Activated naive CD8-positive, alpha-beta T cell treated with anti-CD3 and anti-CD28 coated beads, Interleukin-2, amount 50 U/mL, for 16 hours (primary cell): ENCODE measurements around the gene KRT27.
A peak's percentile ranks its signal among the peaks of the same experiment; 100 is the strongest.

Experiments used
- DNase-seq: peaks from one replicate; pipeline ENCODE4 v3.0.0-alpha.2; 2020; ENCODE audit warnings: low read depth, low spot score

KRT27 gene

DNA sequence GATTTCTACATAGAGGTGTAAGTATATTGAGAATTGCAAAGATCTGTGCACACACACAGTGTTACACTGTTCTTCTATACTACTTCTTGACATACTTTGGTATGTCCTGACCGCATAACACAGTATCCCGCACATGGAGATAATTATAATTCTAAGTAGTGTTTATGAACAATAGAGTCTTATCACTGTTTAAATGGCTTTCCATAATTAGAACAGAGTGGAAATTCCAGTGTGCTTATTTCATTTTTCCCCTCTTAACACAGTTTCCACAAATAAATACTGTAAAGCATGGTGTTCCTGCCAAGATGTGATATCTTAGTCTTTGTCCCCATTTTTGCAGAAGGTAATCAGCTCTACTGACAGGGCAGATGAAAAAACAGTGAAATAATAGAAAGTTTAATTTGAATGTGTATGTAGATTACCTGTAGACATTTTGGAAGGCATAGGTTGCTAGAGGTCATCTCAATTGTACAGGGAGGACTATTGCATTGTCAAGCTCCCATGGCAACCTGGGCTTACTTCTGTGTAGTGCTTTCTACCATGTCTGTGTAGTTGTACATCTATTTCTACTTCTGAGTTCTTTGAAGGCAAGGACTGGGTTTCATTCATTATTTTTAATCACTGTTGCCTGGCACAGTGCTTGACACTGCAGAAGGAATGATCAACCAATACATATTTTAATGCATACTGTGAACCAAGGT, 27.5 kb upstream of the KRT27 start:
- DNase-seq, result no peak

DNA sequence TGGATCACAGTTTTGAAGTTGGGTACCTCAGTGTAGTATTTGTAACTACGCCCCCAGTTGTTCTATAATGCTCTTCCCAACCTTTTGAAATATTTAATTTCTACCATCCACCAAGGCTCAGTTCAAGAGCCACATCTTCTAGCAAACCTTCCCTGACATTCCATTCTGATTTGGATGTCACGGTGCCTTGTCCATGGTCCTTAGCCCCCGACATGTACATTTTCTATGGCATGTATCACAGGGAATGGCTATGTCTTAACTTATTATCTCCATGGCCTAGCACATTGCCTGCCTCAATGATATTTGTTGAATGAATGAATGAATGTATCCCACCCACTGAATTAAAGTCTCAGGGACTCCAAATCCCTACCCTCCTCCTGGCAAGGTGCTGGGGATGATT, 23.8 kb upstream of the KRT27 start:
- no peak for DNase-seq

DNA sequence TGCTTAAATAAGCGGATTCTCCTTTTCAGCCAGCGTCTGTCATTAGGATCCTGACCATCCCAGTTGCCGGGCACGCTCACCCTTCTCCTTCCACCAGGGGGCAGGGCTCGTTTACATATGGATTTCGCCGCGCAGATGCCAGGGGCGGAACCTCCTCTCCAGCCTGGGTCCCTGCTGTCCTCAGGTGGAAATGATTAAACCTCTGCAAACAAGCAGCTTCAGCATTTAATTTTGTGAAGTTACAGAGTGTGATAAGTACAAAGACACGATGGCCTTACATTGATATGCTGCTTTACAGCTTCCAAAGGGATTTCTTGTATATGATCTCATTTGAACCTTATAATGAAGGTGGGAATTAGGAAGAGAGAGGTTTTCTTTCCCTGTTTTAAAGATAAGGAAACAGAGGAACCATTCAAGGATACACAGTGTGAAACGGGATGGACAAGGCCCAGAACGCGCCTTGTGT, 21.3 kb upstream of the KRT27 start:
- DNase-seq, result peak; percentile 51

GRCh38 chr17:40801157-40801556, 18.8 kb upstream of the KRT27 start:
- DNase-seq, result no peak

DNA sequence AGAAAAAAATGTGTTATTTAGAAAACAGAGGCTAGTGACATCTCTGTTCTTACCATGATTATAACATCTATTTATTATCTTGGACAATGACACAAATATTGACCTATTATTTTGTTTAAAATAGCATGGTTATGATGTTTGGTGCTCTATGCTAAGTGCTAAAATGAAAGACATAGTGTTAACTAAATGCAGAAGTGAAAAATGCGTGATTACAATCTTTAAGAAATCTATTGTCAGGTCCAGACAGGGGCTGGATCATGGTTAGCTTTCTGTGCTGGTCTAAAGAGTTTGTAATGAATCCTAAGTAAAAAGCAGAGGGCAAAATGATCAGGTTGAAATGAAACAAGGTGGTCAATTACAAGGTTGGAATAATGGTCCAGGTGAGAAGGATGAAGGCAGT, 18.0 kb upstream of the KRT27 start:
- DNase-seq, result no peak

DNA sequence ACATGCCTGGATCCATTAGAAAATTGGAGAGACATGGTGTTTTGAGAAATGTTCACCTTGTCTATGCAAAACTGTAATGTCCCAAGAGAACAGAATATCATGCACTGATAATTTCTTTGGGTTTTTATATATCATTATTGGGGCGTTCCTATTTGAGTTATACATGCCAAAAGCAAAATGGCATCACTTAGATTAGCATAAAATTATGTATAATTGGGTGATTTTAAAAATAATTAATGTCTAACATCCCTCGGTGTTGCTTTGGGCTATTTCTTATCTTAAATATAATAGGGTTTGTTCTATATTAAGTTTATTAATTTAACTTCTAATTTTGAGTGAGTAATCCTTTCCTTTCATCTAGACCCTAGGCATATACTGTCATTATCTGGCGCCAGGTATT, 17.5 kb upstream of the KRT27 start, which contains the start of gene KRT28:
Gene KRT28 (minus strand): TSS at position 101 of the 400 bp plus-strand sequence. CDS start 66 bp downstream, at position 35.
- DNase-seq, result no peak

GRCh38 chr17:40796846-40797245, 14.5 kb upstream of the KRT27 start:
- no peak for DNase-seq

GRCh38 chr17:40795019-40795667, 12.8 kb upstream of the KRT27 start:
- DNase-seq, result no peak

DNA sequence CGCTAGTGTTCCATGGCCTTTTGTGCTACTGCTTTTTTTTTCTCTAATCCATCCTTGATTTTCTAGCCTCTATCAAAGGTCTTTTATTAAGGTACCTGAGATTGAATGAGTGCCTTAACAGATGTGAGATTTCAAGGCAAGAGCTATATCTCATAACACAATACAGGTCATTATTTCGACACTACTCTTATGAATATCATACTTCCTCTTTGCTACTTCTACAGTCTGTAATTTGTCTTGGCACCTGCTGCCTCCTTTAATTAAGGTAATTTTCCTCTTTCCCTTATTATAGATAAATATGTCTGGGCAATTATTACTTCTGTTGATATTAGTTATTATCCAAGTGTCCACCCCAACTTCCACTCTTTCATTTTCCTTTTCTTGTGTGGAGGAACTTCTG, 12.1 kb upstream of the KRT27 start:
- DNase-seq, result no peak

DNA sequence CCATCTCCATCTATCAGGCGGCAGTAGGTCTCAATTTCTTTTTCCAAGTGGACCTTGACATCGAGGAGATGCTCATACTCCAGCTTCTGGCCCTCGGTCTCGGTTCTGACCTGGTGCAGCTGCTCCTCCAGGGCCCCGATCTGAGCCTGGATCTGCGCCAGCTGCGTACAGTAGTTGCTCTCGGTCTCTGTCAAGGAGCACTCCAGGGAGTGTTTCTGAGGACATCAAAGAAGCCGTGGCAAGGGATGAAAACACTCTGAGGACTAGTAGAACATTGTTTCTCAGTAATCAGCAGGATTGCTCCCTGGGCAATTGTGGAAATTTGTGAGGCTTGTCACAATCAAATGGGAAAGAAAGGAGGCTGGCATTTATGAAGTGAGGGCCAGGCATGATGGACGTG, 11.5 kb upstream of the KRT27 start:
- DNase-seq, result no peak

DNA sequence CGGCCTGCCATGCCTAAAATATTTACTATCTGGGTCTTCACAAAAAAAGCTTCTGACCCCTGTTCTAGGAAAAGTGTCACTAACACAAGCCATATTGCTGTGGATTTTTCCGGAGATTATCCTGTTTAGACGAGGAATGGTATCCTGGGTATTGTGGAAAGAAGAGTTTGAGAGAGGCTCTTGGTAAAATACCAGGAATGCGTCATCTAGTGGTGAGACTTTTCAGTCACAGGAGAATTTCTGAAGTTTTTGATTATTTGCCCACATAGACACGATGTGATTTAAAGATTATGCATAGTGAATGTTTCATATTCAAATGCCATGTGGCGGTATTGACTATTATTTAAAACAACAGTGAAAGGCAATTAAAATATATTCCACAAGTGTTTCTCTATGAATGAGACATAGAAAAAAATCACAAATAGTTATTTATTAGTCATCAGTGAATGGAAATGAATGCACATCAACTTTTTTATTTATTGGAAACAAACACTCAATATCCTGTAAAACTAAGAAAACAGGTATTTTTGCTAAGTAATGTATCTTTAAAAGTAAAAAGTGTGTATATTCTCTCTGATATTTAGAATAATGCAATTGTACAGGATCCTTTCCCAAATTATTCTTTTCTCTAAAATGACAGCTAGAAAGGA, 9.6 kb upstream of the KRT27 start:
- no peak for DNase-seq

DNA sequence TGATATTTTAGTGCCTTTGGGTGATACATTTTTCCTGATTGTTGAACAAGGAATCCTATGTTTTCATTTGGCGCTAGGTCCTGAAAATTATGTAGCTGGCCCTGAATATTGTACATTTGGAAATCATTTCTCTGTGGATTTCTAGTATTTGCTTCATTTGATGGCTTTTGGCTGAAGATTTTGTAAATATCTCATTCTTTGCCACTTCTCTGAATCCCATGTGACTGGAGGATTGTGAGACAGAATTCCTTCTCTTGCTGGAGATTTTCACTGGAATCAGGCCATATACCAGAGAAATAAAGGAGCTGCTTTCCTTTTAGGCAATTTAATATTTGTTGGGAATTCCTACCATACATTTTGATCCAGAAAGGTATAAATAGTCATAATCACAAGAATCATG, 8.8 kb upstream of the KRT27 start:
- no peak for DNase-seq

DNA sequence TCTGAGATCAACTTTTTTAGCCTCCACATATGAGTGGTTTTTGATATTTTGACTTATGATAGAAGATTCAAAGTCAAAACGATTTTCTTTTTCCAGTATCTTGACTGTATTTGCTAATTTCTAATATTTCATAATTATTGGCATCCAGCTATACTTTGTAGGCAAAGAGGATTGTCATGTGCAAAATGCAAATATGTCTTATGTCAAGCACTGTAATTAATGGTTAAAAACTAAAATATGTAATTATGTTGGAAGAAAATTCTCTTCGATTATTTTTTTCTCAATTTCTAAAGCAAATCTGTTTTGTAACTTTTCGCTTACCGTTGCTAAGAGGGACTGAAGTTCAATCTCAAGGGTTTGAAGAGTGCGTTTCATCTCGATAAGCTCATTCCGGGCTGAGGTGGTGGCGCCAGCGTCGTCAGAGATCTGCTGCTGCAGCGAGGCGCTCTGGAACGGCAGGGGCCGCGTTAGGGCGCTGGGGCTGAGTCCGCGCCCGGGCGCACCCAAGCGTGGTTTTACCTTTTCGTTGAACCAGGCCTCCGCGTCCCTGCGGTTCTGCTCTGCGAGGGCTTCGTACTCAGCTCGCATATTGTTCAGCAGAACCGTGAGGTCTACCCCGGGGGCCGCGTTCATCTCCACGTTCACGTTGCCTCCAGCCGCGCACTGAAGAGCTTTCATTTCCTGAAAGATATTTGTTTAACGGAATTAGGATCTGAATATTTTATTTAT, 3.0 kb downstream of the KRT27 start:
- no peak for DNase-seq

DNA sequence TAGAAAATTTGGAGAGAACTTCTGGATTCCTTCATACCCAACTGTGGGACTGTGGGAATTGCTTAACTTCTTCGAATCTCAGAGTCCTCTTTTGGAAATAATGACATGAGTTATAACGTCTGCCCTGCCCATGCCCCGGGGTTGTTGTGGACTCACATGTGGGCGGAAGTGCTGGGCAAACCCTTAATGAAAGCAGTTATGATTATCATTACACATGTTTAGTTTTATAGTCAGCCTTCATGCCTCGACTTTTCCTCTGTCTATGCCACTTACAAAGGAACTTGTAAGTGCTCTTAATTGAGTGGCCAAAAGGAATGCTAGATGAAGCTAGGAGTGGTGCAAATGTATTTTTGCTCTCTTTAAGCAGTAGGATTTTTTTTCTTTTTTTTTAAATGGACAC, 3.9 kb downstream of the KRT27 start:
- DNase-seq, result no peak

- no peak for DNase-seq
Measured at GRCh38 chr17:40777971-40778370, 4.4 kb downstream of the KRT27 start.

- DNase-seq, result no peak
Measured at GRCh38 chr17:40777459-40777858, 4.9 kb downstream of the KRT27 start.

- no peak for DNase-seq
Measured at GRCh38 chr17:40775945-40776344, 6.4 kb downstream of the KRT27 start.

- DNase-seq, result no peak
Measured at GRCh38 chr17:40772101-40772500, 10.2 kb downstream of the KRT27 start, which contains the start of gene KRT26. Gene KRT26, minus strand, starts transcription at chr17:40772201. Its CDS starts 88 bp downstream, at chr17:40772113.

- no peak for DNase-seq
Measured at GRCh38 chr17:40765657-40766056, 16.7 kb downstream of the KRT27 start.

- no peak for DNase-seq
Measured at GRCh38 chr17:40763752-40764151, 18.6 kb downstream of the KRT27 start.

GRCh38 chr17:40760105-40761016, 22.0 kb downstream of the KRT27 start:
- no peak for DNase-seq
